OCI-LY3 (cell line): Measurements from ENCODE around the gene SHC2.

ENCODE experiments used
- H2AFZ ChIP-seq: fragments of 200-600, 300-600 bp; shearing (Covaris generic); 2 replicates; pipeline ENCODE4 v1.6.0; 2014; ENCODE audit warnings: antibody characterized with exemption, low read depth, low read length
- H3K27ac ChIP-seq: fragments of 200-600, 300-600 bp; sonication (generic); 2 replicates; pipeline ENCODE4 v1.5.1; 2014; ENCODE audit warnings: mild to moderate bottlenecking, low read length, moderate library complexity, mixed read lengths
- H3K27me3 ChIP-seq: fragments of 200-600, 300-600 bp; sonication (generic); 2 replicates; pipeline ENCODE4 v1.6.1; 2014; ENCODE audit warnings: low read depth, low read length, mixed read lengths
- H3K36me3 ChIP-seq: fragments of 200-600, 300-600 bp; sonication (generic); replicated peaks from 2 replicates; pipeline ENCODE3; 2014; ENCODE audit warnings: low read depth, low read length, mixed read lengths
- H3K4me1 ChIP-seq: fragments of 300-600, 200-600 bp; sonication (generic); 2 replicates; pipeline ENCODE4 v1.6.1; 2014; ENCODE audit warnings: low read length, mixed read lengths
- H3K4me2 ChIP-seq: fragments of 200-600, 300-600 bp; sonication (generic); 2 replicates; pipeline ENCODE4 v1.6.1; 2014; ENCODE audit warnings: low read length, mixed read lengths
- H3K4me3 ChIP-seq: fragments of 300-600, 200-600 bp; sonication (generic); 2 replicates; pipeline ENCODE4 v1.5.1; 2014; ENCODE audit warnings: antibody characterized with exemption, mild to moderate bottlenecking, low read length, moderate library complexity
- H3K79me2 ChIP-seq: fragments of 300-600, 200-600 bp; shearing (Covaris generic); 2 replicates; pipeline ENCODE4 v1.6.1; 2014; ENCODE audit warnings: mild to moderate bottlenecking, low read length, mixed read lengths
- H3K9ac ChIP-seq: fragments of 300-600, 200-600 bp; shearing (Covaris generic); 2 replicates; pipeline ENCODE4 v1.6.0; 2014; ENCODE audit warnings: mild to moderate bottlenecking, low read length, moderate library complexity
- H3K9me3 ChIP-seq: fragments of 200-600, 300-600 bp; shearing (Covaris generic); 2 replicates; pipeline ENCODE4 v1.6.1; 2014; ENCODE audit warnings: low read length, mixed read lengths; ENCODE audit not compliant: insufficient read depth
- H4K20me1 ChIP-seq: fragments of 200-600, 300-600 bp; sonication (generic); 2 replicates; pipeline ENCODE4 v1.6.1; 2016; ENCODE audit warnings: low read length, mixed read lengths; ENCODE audit not compliant: insufficient read depth
- EZH2phosphoT487 ChIP-seq: fragments of 200-600 bp; shearing (Covaris generic); IDR thresholded peaks from 2 replicates; pipeline ENCODE4 v1.6.1; 2018; ENCODE audit warnings: antibody characterized with exemption, mixed run types, low read depth
- TF ChIP-seq, protein P1 (sequence below): fragments of 200-600, 300-600 bp; sonication (generic); IDR thresholded peaks from 2 replicates; pipeline ENCODE4 v1.5.1; 2014; ENCODE audit warnings: antibody characterized with exemption, low read length, low read depth

Gene SHC2

DNA sequence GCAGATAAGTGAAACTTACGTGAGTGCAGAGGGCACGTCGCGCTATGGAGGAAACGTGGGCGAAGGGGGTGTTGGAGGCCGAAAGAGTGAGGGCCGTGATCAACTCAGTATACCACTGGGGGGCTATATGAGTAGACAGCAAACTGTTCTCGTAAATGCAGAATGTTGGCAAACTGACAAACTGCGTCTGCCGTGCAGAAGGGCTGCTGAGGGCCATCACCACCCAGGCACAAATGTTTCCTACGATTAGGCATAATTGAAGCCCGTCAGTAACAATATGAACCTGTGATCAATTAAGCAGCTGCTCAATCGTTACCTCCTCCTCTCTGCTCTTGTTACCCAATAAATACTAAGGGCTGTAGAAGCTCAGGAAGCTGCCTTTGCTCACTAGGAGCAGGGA is 18.1 kb upstream of the SHC2 start:
- H3K36me3 ChIP-seq: no peaks in the 10 kb centered on the region
- no peaks in the 10 kb centered on the region for H3K4me1 ChIP-seq
- no peaks in the 10 kb centered on the region for H4K20me1 ChIP-seq
- H3K4me2 ChIP-seq: no peak overlapping the region
- no peak overlapping the region for H3K9ac ChIP-seq
- H3K79me2 ChIP-seq: no peaks in the 10 kb centered on the region
- no peaks in the 10 kb centered on the region for H3K27me3 ChIP-seq
- peaks cover 12% of the 10 kb centered on the region; the same call in 1 of the 2 replicates for H3K9me3 ChIP-seq
- TF ChIP-seq, protein P1, sequence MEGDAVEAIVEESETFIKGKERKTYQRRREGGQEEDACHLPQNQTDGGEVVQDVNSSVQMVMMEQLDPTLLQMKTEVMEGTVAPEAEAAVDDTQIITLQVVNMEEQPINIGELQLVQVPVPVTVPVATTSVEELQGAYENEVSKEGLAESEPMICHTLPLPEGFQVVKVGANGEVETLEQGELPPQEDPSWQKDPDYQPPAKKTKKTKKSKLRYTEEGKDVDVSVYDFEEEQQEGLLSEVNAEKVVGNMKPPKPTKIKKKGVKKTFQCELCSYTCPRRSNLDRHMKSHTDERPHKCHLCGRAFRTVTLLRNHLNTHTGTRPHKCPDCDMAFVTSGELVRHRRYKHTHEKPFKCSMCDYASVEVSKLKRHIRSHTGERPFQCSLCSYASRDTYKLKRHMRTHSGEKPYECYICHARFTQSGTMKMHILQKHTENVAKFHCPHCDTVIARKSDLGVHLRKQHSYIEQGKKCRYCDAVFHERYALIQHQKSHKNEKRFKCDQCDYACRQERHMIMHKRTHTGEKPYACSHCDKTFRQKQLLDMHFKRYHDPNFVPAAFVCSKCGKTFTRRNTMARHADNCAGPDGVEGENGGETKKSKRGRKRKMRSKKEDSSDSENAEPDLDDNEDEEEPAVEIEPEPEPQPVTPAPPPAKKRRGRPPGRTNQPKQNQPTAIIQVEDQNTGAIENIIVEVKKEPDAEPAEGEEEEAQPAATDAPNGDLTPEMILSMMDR: no peak
- TF ChIP-seq EZH2phosphoT487: no peak
- H3K27ac ChIP-seq: no peak overlapping the region
- H2AFZ ChIP-seq: no peak overlapping the region
- H3K4me3 ChIP-seq: no peak overlapping the region

DNA sequence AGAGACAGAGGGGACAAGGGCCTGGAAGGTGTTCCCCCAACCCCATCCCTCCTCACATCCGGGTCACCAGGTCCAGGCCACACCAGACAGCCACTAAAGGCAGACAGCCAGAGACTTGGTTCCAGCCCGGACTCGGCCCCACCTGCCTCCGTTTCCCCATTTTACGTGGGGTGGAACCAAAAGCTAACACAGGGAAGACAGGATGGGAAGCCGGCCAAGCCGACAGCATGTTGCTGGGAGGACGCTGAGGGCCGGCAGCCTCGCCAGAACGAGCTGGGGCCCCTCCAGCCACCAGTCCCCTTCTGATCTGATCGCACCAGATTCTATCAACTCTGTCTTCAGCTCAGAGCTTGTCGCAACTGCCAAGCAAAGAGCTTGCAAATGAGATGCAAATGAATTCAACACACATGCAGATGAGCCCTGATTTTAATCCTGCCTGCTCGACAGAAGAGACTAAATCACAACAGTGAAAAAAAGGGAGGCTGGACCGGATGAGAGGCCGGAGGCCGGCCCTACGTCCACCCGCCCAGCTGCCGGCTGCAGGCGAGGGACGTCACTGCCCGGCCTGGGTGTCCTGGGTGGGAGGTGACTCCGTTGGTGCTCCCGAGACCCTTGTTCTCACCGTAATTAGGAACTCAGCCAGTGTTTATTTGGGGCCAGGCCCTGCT is 17.5 kb upstream of the SHC2 start:
- no peak overlapping the region for H2AFZ ChIP-seq
- no peak for TF ChIP-seq EZH2phosphoT487
- TF ChIP-seq, protein P1: no peak
- no peaks in the 10 kb centered on the region for H3K79me2 ChIP-seq
- no peak overlapping the region for H3K9ac ChIP-seq
- no peak overlapping the region for H3K27ac ChIP-seq
- H4K20me1 ChIP-seq: no peaks in the 10 kb centered on the region
- H3K4me3 ChIP-seq: no peak overlapping the region
- H3K36me3 ChIP-seq: no peaks in the 10 kb centered on the region
- H3K27me3 ChIP-seq: no peaks in the 10 kb centered on the region
- no peak overlapping the region for H3K4me2 ChIP-seq
- H3K9me3 ChIP-seq: peaks cover 12% of the 10 kb centered on the region; the same call in 1 of the 2 replicates
- H3K4me1 ChIP-seq: no peaks in the 10 kb centered on the region

DNA sequence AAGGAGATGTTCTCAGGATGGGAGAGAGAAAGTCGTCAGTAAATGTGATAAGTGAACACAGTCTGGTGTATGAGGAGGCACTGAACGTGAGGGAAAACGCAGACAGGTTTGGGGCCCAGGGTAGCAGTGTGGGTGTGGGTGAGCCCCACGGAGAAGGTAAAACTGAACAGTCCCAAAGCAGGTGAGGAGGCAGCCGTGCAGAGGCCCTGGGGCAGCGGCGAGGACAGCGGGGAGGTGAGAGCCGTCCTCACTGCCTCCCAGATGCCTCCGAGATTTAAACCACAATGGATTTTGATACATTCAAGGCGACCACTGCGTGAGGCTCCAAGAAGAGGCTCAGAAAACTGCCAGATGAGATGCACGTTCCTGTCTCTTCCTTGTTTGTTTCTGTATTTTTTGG is 14.5 kb upstream of the SHC2 start:
- H3K4me3 ChIP-seq: no peak overlapping the region
- no peak overlapping the region for H3K4me2 ChIP-seq
- H3K79me2 ChIP-seq: no peaks in the 10 kb centered on the region
- H4K20me1 ChIP-seq: no peaks in the 10 kb centered on the region
- H2AFZ ChIP-seq: no peak overlapping the region
- no peaks in the 10 kb centered on the region for H3K27me3 ChIP-seq
- H3K4me1 ChIP-seq: no peaks in the 10 kb centered on the region
- TF ChIP-seq EZH2phosphoT487: no peak
- TF ChIP-seq, protein P1: no peak
- H3K36me3 ChIP-seq: no peaks in the 10 kb centered on the region
- no peak overlapping the region for H3K9ac ChIP-seq
- H3K9me3 ChIP-seq: peaks cover 5% of the 10 kb centered on the region; the same call in 1 of the 2 replicates
- H3K27ac ChIP-seq: no peak overlapping the region

DNA sequence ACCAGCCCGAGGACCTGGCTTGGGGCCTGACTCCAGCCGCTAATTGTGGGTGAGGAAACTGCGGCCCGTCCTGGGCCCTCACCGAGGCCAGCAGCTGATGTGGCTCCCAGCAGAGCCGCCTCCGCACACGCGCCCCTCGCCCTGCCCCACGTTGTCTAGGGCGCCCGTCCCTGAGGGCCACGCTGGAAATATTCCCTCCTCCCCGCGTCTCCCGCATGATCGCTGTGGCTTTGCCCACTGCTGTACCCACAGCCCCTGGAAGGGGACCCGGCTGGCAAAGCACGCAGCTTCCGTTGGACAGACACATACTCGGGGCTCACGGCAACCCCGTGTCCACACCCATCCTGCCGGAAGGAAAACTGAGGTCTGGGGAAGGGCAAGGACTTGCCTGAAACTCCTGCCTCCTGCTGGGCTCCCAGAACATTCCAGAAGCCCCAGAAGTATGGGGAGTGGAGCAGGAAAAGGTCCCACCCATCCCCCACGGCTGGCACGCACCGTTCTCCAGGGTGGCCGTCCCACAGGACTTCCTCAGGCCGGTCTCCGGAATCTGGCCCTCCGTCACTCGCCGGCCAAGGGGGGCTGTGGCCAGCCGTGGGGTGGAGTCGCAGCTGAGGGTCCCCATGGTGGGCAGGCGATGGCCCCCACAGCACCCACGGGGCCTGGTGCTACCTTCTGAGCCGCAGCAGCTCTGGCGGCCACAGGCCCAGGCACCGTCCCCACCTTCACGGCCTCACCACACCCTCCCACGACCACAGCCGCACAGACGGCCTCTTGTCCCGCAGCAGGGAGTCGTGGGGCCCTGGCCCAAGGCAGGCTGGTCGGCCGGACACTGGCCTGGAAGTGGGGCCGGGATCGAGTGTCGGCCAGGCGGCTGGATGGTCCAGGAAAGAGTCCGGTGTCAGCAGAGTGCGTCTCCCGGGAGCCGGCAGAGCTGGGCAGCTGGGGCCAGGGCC is 13.6 kb upstream of the SHC2 start:
- Histone ChIP-seq H3K9ac (no peak overlapping the region), H3K79me2 (no peaks in the 10 kb centered on the region), H2AFZ (no peak overlapping the region), H3K4me2 (no peak overlapping the region), H3K27ac (no peak overlapping the region), H3K4me1 (no peaks in the 10 kb centered on the region), H3K4me3 (no peak overlapping the region), H4K20me1 (no peaks in the 10 kb centered on the region), H3K9me3 (no peaks in the 10 kb centered on the region), H3K27me3 (no peaks in the 10 kb centered on the region), H3K36me3 (no peaks in the 10 kb centered on the region)
- TF ChIP-seq, protein P1: no peak
- no peak for TF ChIP-seq EZH2phosphoT487
